ENCODE data around the gene F13A1.
"Not testable (repeated sequence)": the region's sequence is repeated elsewhere in the genome, so short reads cannot be mapped to it uniquely, and the experiment has no call there.

The F13A1 gene

DNA sequence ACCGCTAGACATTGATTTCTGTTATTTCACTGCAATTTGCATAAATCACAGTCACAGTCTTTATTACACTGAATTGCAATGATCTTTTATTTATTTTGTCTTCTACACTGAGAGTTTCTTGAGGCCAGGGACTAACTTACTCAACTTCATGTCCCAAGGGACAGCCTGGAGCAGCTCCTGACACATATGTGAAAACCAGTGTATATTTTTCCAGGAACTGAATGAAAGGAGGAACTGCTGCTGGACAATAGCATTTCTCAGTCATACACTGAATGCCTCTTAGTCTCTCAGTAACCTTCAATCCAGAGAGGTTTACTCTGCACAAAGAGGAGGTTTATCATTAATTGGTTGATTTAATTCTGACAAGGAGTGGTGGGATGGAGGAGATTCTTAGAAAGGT, 5.9 kb downstream of the F13A1 start:
- H3K4me2 ChIP-seq = peak overlapping the region in 9 of 11 experiments; percentile 28 to 86 (median 62); a peak in 16 of 22 replicates
- TF ChIP-seq Cebpa-rat (IDR thresholded peaks at IDR 0.05) = no peak
- H3K27ac ChIP-seq = peak overlapping the region in 5 of 11 experiments; percentile 2 to 58 (median 33); a peak in 4 of 22 replicates
- H3K9me3 ChIP-seq (replicated peaks in 1 of 11) = no peaks in the 10 kb centered on the region
- H3K27me3 ChIP-seq = peaks cover 8 to 32% (median 29%) of the 10 kb centered on the region in 11 experiments
- peaks cover 0 to 64% (median 0%) of the 10 kb centered on the region in 11 experiments; a peak in 4 of 22 replicates for H3K36me3 ChIP-seq
- H3K9ac ChIP-seq = peak overlapping the region in 1 of 11 experiments; percentile 56; a peak in 2 of 22 replicates
- peak overlapping the region in 1 of 10 experiments; percentile 33; a peak in 1 of 20 replicates for H3K4me3 ChIP-seq
- H3K4me1 ChIP-seq = peaks cover 15 to 79% (median 31%) of the 10 kb centered on the region in 10 experiments; a peak in 18 of 20 replicates
- peaks cover 0 to 75% (median 0%) of the 10 kb centered on the region in 11 experiments; a peak in 2 of 22 replicates for H4K20me1 ChIP-seq

DNA sequence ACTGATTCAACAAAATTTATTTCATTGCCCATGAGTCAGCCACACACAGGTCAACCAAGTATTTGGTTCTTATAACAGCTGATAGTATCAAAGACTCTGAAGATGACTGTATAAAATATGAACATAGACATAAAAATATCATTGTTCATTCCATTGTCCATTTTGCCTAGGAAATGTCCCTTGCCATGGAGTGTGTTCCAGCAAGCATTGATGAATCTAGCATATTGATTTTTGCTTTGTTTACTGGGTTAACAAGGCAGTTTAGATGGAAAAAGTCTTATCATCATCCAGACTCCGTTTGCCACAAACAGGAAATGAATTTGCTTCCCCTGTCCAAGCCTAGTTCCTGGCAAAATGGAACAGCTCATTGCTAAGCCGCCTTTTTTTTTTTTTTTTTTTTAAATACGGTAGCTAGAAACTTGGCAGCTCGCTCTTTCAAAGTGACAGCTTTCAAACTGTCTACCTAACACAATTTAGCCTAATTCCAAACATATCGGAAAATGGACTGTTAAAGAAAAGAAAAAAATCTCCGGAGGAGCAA, 7.5 kb downstream of the F13A1 start:
- Histone ChIP-seq H3K9me3 (replicated peaks in 1 of 11) (no peaks in the 10 kb centered on the region), H3K4me2 (peak overlapping the region; percentile 20 to 86 (median 67); a peak in 20 of 22 replicates), H3K4me1 (peaks cover 10 to 65% (median 31%) of the 10 kb centered on the region in 10 experiments; a peak in 18 of 20 replicates), H3K9ac (peak overlapping the region in 2 of 11 experiments; percentile 0 to 40; a peak in 2 of 22 replicates), H3K36me3 (peaks cover 0 to 70% (median 0%) of the 10 kb centered on the region in 11 experiments; a peak in 4 of 22 replicates), H3K4me3 (0 out of 20 replicates have a peak overlapping the region, but pooled peaks of 1 of the 10 experiments have one; percentile 33), H3K27ac (peak overlapping the region in 3 of 11 experiments; percentile 31 to 51 (median 51); a peak in 5 of 22 replicates), H4K20me1 (peaks cover 0 to 91% (median 0%) of the 10 kb centered on the region in 11 experiments; a peak in 2 of 22 replicates), H3K27me3 (peaks cover 0 to 16% (median 13%) of the 10 kb centered on the region in 11 experiments; a peak in 20 of 22 replicates)
- TF ChIP-seq Cebpa-rat (IDR thresholded peaks at IDR 0.05) = no peak

DNA sequence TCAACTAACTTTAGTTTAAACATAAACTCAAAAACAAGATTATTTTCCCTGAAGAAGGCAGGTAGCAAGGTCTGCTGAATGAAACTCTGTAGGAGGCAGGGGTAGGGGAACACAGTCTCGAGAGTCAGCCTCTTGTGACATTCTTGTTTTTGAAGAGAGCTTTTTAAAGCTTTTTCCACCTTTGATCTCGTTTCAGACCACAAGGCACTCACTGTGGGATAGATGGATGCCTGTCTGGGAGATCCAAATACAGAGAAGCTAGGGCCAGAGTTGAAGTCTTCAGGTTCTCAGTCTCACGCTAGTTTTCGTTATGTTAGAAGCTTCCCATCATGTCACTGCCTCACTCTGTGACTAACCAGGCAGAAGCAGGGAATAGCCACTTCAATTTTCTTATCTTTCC, 14.9 kb downstream of the F13A1 start:
- TF ChIP-seq Cebpa-rat (IDR thresholded peaks at IDR 0.05) = no peak
- no peak overlapping the region for H3K4me3 ChIP-seq
- no peak overlapping the region for H3K27ac ChIP-seq
- H3K9me3 ChIP-seq (replicated peaks in 1 of 11) = peaks cover 0 to 21% (median 1%) of the 10 kb centered on the region in 11 experiments; a peak in 8 of 22 replicates
- H3K9ac ChIP-seq = peak overlapping the region in 1 of 11 experiments; percentile 23; a peak in 1 of 22 replicates
- no peaks in the 10 kb centered on the region for H3K27me3 ChIP-seq
- H3K4me1 ChIP-seq = peaks cover 0 to 12% (median 5%) of the 10 kb centered on the region in 10 experiments; a peak in 8 of 20 replicates
- peak overlapping the region in 5 of 11 experiments; percentile 0 to 43 (median 14); a peak in 7 of 22 replicates for H3K4me2 ChIP-seq
- H3K36me3 ChIP-seq = peaks cover 0 to 100% (median 0%) of the 10 kb centered on the region in 11 experiments; a peak in 4 of 22 replicates
- peaks cover 0 to 90% (median 0%) of the 10 kb centered on the region in 11 experiments; a peak in 2 of 22 replicates for H4K20me1 ChIP-seq

DNA sequence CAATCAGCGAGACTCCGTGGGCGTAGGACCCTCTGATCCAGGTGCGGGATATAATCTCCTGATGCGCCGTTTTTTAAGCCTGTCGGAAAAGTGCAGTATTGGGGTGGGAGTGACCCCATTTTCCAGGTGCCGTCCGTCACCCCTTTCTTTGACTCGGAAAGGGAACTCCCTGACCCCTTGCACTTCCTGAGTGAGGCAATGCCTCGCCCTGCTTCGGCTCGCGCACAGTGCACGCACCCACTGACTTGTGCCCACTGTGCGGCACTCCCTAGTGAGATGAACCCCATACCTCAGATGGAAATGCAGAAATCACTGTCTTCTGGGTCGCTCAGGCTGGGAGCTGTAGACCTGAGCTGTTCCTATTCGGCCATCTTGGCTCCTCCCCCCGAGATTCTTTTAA, 20.1 kb downstream of the F13A1 start:
- H3K4me3 ChIP-seq, H3K4me1 ChIP-seq, H3K9ac ChIP-seq, H3K27ac ChIP-seq, H3K27me3 ChIP-seq: not testable (repeated sequence)
- Histone ChIP-seq H4K20me1 (peaks cover 0 to 38% (median 0%) of the 10 kb centered on the region in 11 experiments; a peak in 2 of 22 replicates), H3K36me3 (peaks cover 0 to 54% (median 0%) of the 10 kb centered on the region in 11 experiments; a peak in 4 of 22 replicates), H3K4me2 (peak overlapping the region in 10 of 11 experiments; percentile 8 to 52 (median 24); a peak in 7 of 22 replicates), H3K9me3 (replicated peaks in 1 of 11) (peaks cover 0 to 27% (median 5%) of the 10 kb centered on the region in 11 experiments; a peak in 10 of 22 replicates)

DNA sequence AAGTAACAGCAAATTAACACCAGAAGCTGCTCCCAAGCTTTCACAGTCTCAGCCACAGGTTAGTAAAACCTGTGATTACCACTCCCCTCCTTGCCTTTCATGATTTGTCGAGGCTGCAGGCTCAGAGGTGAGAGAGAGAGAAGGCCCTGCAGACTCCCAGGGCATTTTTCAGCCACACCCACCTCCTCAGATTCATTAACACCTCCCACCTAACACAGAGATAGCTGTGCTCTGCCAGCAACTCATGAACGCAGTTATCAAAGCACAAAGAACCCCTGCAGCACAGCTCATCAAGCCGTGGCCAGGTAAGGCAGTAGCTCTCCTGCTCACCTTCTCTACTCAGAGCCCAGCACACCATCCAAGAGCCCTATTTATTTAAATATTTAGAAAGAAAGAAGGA, 27.1 kb downstream of the F13A1 start:
- H3K4me1 ChIP-seq = peaks cover 0 to 4% (median 0%) of the 10 kb centered on the region in 10 experiments; a peak in 2 of 20 replicates
- H3K9me3 ChIP-seq (replicated peaks in 1 of 11) = no peaks in the 10 kb centered on the region
- H3K4me3 ChIP-seq = no peak overlapping the region
- no peak for TF ChIP-seq Cebpa-rat (IDR thresholded peaks at IDR 0.05)
- H3K9ac ChIP-seq = no peak overlapping the region
- no peak overlapping the region for H3K27ac ChIP-seq
- peaks cover 0 to 50% (median 0%) of the 10 kb centered on the region in 11 experiments; a peak in 3 of 22 replicates for H3K36me3 ChIP-seq
- H3K4me2 ChIP-seq = no peak overlapping the region
- H4K20me1 ChIP-seq = peaks cover 0 to 59% (median 0%) of the 10 kb centered on the region in 11 experiments; a peak in 3 of 22 replicates
- H3K27me3 ChIP-seq = no peaks in the 10 kb centered on the region

DNA sequence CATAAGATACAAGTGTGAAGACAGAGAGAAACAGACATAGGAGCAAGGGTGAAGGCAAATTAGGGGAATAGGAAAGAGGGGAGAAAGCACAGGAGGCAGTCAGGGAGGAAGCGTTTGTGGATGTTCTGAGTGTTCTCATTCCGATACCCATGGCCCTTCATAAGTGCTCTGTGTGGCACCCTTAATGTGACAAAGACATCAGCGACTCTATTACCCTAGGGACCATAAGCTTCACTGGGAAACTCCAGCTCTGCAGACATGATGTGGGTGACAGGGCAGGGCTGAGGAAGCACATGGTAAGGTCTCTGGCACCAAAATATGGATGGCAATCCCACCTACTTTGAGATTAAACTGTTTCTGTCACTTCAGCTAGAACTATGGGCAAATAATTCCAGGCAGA, 33.0 kb downstream of the F13A1 start:
- no peaks in the 10 kb centered on the region for H3K9me3 ChIP-seq (replicated peaks in 1 of 11)
- TF ChIP-seq Cebpa-rat (IDR thresholded peaks at IDR 0.05) = no peak
- peaks cover 34 to 62% (median 49%) of the 10 kb centered on the region in 10 experiments for H3K4me1 ChIP-seq
- peaks cover 0 to 86% (median 0%) of the 10 kb centered on the region in 11 experiments; a peak in 4 of 22 replicates for H3K36me3 ChIP-seq
- no peak overlapping the region for H3K9ac ChIP-seq
- H3K4me2 ChIP-seq = peak overlapping the region in 9 of 11 experiments; percentile 5 to 64 (median 17); a peak in 9 of 22 replicates
- no peak overlapping the region for H3K27ac ChIP-seq
- no peaks in the 10 kb centered on the region for H3K27me3 ChIP-seq
- H3K4me3 ChIP-seq = no peak overlapping the region
- H4K20me1 ChIP-seq = peaks cover 0 to 100% (median 0%) of the 10 kb centered on the region in 11 experiments; a peak in 3 of 22 replicates

DNA sequence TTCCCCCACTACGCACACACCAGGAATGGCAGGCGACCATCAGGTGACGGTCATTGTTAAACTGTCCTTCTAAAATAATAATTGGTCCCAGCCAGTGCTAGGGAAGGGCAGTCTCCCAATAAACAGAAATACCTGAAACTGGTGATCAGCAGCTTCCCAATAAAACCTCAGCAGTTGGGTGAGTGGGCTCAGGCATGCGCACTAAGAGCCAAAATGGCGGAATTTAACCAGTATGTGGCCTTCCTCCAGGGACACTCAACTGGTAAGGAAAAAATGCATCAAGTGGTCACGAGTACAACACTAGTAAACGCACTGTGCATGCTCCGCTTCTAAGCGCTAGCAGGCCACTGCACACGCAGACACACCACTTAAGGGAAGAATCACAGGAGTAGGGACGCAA, 34.8 kb downstream of the F13A1 start:
- no peak overlapping the region for H3K9ac ChIP-seq
- TF ChIP-seq Cebpa-rat (IDR thresholded peaks at IDR 0.05) = no peak
- peak overlapping the region in 3 of 11 experiments; percentile 71 to 80 (median 74); a peak in 3 of 22 replicates for H3K27ac ChIP-seq
- peak overlapping the region; percentile 64 to 81 (median 70) for H3K4me2 ChIP-seq
- H3K27me3 ChIP-seq = no peaks in the 10 kb centered on the region
- no peaks in the 10 kb centered on the region for H3K9me3 ChIP-seq (replicated peaks in 1 of 11)
- H3K4me3 ChIP-seq = no peak overlapping the region
- H4K20me1 ChIP-seq = peaks cover 0 to 100% (median 0%) of the 10 kb centered on the region in 11 experiments; a peak in 2 of 22 replicates
- H3K4me1 ChIP-seq = peaks cover 34 to 64% (median 50%) of the 10 kb centered on the region in 10 experiments
- H3K36me3 ChIP-seq = peaks cover 0 to 84% (median 0%) of the 10 kb centered on the region in 11 experiments; a peak in 4 of 22 replicates

DNA sequence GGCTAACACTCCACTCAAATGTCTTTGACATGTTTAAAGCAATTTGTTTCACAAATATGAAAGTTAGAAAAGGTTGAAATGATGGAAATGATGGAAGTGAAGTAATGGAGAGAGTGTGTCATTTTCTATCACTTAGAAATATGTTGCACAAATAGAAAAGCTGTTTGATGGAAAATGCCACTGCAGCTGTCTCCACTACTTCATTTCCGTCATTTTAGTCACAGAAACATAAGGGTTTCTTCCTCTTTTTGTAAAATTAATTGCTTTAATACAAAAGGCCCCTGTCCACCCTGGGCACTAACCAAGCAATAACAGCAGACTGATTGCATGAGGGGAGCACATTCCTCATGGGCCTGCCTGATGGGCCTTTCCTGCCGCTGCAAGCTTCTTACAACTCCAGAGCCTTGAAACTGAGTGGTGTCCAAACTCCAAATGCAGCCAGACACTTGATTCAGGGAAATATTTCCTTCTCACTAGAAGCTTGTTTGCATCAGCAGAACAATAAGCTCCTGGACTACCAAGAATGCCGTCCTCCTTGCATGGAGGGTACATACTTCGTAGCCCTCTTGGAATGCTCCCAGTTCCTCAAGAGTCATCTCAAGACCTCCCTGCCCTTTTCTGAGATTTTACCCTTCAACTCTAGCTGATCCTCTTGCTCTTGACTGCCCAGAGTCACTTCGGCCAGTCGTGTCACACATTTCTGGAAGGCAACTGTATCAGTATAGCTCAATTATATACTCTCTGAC, 36.1 kb downstream of the F13A1 start:
- H3K4me3 ChIP-seq = no peak overlapping the region
- no peaks in the 10 kb centered on the region for H3K9me3 ChIP-seq (replicated peaks in 1 of 11)
- H3K4me2 ChIP-seq = peak overlapping the region; percentile 64 to 81 (median 70)
- H3K27ac ChIP-seq = peak overlapping the region; percentile 21 to 80 (median 58); a peak in 21 of 22 replicates
- H4K20me1 ChIP-seq = peaks cover 0 to 100% (median 0%) of the 10 kb centered on the region in 11 experiments; a peak in 3 of 22 replicates
- TF ChIP-seq Cebpa-rat (IDR thresholded peaks at IDR 0.05) = peak in 1 of 11 experiments; percentile 16; a peak in 1 of 22 replicates
- H3K9ac ChIP-seq = peak overlapping the region in 8 of 11 experiments; percentile 7 to 60 (median 30); a peak in 12 of 22 replicates
- H3K36me3 ChIP-seq = peaks cover 0 to 84% (median 0%) of the 10 kb centered on the region in 11 experiments; a peak in 4 of 22 replicates
- H3K4me1 ChIP-seq = peaks cover 34 to 69% (median 50%) of the 10 kb centered on the region in 10 experiments
- H3K27me3 ChIP-seq = no peaks in the 10 kb centered on the region

Measured in BLaER1 treated with 17β-estradiol and CSF1 and Interleukin-3, amounts not matched to agents 10 nM and 100 nM (cell line).